Measurements from ENCODE around the gene C10orf67.
"Not testable (repeated sequence)": the region's sequence is repeated elsewhere in the genome, so short reads cannot be mapped to it uniquely, and the experiment has no call there.

C10orf67 gene

GRCh38 chr10:23270531-23270930, 74.1 kb downstream of the C10orf67 start:
- no peak for DNase-seq (ENCODE audit: low spot score)

- no peak for DNase-seq (ENCODE audit: low spot score)
These were observed 81.0 kb downstream of the C10orf67 start for GRCh38 chr10:23263441-23264164.

DNA sequence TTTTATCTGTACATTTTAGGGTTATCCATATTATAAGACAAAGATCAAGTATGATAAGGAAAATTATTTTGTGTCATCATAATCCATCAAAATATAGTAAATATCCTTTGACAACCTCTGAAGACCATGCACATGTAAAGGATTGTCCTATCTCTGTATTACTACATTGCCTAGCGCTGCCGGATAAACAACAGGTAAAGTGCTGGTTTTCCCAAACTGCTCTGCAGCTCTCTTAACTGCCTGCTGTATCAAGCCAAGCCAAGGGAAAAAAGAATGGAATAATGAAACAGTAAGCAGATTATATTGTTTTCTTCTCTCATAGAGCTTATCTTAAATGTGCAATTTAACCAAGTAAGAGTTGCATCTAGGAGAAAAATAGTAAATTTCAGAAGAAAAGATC, 81.7 kb downstream of the C10orf67 start:
- no peak for DNase-seq (ENCODE audit: low spot score)

GRCh38 chr10:23258516-23258915, 86.1 kb downstream of the C10orf67 start:
- DNase-seq (ENCODE audit: low spot score), result no peak

DNA sequence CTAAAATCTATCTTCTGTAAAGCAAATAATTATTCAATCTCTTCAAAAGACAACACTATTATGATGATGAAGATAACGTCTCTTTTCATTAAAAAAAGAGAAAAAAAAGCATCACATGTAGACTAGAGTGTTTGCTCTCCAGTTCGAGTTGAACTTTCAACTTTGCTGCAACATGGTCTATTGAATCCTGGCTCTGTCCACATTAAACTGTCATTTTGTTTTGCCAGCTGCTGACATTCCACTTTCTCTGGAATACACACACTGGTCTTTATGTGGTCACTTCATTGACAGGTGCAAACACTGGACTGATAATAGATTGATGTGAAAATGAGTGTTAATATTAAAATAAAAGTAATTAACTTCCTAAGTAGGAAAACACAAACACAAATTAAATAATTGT, 90.8 kb downstream of the C10orf67 start:
- DNase-seq (ENCODE audit: low spot score), result no peak

DNA sequence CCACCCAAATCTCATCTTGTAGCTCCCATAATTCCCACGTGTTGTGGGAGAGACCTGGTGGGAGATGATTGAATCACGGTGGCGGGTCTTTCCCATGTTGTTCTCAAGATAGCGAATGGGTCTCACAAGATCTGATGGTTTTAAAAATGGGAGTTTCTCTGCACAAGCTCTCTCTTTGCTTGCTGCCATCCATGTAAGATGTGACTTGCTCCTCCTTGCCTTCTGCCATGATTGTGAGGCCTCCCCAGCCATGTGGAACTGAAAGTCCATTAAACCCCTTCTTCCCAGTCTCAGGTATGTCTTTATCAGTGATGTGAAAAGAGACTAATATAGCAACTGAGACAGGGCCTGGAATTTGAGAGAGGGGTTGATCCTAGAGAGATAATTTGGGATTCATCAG, 91.7 kb downstream of the C10orf67 start:
- DNase-seq (ENCODE audit: low spot score), result not testable (repeated sequence)

DNA sequence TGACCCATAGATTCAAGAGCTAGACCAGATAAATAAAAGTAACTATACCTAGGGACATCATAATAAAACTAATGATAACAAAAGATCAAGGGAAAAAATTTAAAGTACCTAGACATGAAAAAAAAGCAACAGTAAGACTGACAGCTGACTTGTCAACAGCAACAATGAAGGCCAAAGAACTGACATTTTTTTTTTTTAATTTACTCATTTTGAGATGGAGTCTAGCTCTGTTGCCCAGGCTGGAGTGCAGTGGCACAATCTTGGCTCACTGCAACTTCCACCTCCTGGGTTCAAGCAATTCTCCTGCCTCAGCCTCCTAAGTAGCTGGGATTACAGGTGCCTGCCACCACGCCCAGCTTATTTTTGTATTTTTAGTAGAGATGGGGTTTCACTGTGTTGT, 102.8 kb downstream of the C10orf67 start:
- not testable (repeated sequence) for DNase-seq (ENCODE audit: low spot score)

- DNase-seq (ENCODE audit: low spot score), result no peak
These were observed 106.6 kb downstream of the C10orf67 start for GRCh38 chr10:23238015-23238414.

GRCh38 chr10:23230582-23230981, 114.0 kb downstream of the C10orf67 start:
- no peak for DNase-seq (ENCODE audit: low spot score)

GRCh38 chr10:23217471-23217870, 127.1 kb downstream of the C10orf67 start:
- DNase-seq (ENCODE audit: low spot score), result no peak

GRCh38 chr10:23205972-23206642, 138.5 kb downstream of the C10orf67 start:
- DNase-seq (ENCODE audit: low spot score), result no peak

- no peak for DNase-seq (ENCODE audit: low spot score)
These were observed 139.8 kb downstream of the C10orf67 start for GRCh38 chr10:23204773-23205172.

- DNase-seq (ENCODE audit: low spot score), result no peak
These were observed 140.9 kb downstream of the C10orf67 start for GRCh38 chr10:23203369-23204325.

DNA sequence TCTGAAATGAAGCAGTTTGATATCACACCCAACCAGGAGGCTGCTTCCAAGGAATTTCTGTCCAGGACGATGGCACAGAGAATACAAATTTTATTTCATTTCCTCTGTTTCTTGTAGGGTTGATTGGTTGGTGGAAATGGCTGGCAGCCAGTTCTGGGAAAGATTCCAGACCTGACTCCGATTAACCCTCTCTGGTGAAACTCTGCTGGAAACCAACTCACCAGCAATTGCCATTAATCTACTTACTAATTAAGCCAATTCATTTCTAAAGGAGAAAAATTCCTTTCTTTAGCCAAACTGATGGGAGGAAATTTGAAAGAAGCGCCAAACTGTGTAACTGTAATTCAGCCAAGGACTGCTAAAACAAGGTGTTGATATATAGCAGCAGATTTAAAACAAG, 141.8 kb downstream of the C10orf67 start:
- no peak for DNase-seq (ENCODE audit: low spot score)

DNA sequence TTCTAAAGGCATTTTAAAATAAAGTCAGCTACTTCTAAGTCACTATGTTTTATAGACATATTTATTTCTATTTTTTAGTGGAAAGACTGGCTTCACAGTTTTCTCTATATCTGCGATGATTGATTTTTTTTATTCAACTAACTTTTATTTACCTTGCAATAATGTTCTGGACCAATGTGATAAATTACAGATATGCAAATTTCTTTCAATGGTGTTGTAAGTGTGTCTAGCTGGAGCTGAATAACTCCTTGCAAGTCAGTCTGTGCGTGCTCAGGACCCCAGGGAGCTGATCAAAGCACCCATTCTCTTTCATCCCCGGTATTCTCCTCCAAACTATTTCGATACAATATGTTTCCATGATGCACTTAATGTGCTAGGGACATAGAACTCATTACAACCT, 142.8 kb downstream of the C10orf67 start:
- no peak for DNase-seq (ENCODE audit: low spot score)

DNA sequence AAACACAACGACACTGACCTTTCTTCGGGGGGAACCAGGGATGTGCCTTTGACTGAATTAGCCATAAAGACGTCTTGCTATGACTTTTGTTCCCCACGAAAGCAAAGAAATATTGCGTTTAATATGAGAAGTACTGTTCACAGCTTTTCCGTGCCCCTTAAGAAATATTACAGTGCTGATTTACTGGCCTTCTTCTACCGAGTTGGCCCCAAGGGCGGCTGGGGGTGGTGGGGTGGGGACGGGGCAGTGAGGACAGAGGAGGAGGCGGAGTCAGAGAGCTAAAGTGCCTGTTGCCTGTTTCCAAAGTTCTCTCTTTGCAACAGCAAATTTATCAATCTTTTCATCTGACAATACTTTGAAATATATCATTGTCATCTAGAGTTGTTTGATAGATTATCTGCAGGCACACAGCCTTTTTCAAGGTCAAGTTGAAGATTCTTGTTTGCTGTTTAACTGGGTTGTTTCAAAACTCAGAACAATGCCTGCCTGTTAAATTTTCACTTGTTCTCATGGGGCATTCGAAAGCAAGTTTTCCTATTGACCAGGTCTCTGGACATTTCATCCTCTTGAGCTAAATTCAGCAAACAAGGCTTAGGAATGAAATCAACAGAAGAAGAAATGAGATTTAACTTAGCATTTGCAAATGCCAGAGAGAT, 143.5 kb downstream of the C10orf67 start:
- DNase-seq (ENCODE audit: low spot score), result no peak

DNA sequence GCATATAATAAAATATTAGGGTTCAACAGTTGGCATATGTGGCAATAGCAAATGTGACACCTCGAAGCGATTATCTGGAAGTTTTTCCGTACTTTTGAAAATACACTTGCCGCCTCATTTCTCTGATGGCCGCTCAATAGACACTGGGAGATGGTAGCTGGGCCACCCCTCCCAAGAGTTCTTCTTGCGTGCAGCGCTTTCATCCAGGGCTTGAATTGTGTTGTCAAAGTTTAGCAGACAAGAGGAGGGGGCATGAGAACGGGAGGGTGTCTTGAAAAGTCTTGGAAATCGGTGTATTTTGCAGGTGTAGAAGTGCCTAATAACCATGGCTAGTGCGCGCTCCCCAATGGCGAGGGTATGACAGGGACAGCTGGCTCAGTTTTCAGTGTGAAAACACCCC, 144.0 kb downstream of the C10orf67 start:
- DNase-seq (ENCODE audit: low spot score), result no peak

- DNase-seq (ENCODE audit: low spot score), result no peak
These were observed 144.7 kb downstream of the C10orf67 start for GRCh38 chr10:23199768-23200511.

DNA sequence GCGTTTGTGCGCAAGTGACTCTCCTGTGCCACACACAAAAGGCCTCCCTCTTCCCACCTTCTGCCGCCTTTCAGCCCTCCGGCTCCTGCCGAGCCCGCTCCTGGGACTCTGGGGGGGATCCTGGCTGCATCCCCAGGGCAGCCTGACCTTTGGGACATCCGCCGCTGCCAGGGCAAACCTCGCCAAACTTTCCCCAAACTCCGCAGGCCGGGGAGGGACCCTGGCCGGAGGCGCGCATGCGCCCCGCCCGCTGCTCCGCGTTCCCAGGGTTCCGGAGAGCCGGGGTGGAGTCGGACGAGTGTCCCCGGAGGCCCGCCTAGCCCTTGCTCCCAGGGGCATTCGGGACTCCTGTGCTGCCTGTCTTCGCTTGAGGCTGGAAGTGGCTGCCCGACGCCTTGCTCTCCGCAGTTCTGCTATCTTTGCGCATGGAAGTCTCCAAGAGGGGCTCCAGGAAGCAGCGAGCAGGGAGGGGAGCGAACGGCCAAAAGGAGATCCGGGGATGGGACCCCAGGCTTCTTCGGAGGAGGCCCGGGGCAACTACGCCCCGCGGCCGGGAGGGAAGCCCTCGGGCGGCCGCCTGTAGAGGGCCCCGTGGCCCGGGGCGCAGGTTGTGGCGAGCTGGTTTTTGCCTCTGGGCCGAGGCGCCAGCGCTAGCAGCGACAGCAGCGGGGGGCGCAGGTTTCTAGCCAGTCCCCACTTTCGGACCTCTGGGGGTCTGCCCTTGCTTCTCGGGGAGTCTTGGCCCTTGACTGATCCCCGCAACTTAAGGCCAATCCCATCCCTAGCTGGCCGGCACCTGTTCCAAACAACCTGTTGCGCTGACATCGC, 145.4 kb downstream of the C10orf67 start:
- DNase-seq (ENCODE audit: low spot score), result no peak

DNA sequence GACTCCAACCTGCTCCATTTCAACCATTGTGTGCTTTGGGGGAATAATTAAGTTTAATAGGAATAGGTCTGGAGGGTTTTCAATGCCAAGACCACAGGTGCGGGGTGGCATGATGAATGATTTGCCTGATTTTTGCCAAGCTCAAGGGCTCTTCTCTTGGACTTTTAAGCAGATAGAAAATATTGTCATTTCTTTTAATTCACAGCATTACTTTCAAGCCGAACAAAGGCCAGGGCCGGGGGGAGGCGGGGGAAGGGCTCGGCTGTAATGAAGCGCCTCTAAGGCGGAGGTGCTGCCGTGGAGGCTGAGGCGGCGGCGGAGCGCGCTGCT, 146.0 kb downstream of the C10orf67 start:
- DNase-seq (ENCODE audit: low spot score), result no peak

DNA sequence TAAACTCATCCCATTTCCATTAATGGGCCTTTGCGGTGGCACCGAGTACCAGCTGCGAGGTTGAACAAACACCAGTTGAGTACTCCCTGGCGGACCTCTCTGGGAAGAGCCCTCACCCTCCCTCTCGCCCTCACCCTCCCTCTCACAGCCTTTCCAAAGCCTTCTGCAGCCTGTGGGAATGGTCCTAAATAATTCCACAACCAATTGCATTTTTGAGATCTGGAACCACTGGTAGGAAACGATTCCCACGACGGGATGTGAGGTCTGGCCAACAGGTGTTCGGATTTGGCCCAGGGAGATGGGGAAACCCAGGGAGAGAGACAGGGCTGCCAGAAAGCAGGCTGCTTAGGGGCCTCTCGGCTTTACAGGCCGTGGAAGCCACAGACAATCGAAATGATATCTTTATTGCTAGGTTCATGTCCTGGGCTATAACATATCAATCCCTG, 147.2 kb downstream of the C10orf67 start:
- DNase-seq (ENCODE audit: low spot score), result no peak
